HG03060 (cell line): ENCODE measurements around the gene PTPRQ.
"Not testable (repeated sequence)": the region's sequence is repeated elsewhere in the genome, so short reads cannot be mapped to it uniquely, and the experiment has no call there.

Source experiments
- ATAC-seq: cut with Tn5 transposase; IDR thresholded peaks from one replicate; pipeline ENCODE4 v1.9.1; 2021; ENCODE audit warnings: low read depth, moderate number of reproducible peaks; ENCODE audit not compliant: unreplicated experiment

The PTPRQ gene

GRCh38 chr12:80625051-80625450, 181.0 kb downstream of the PTPRQ start:
- ATAC-seq = no peak

- no peak for ATAC-seq
Measured at GRCh38 chr12:80625901-80626300, 181.9 kb downstream of the PTPRQ start.

- no peak for ATAC-seq
Measured at GRCh38 chr12:80627782-80628181, 183.7 kb downstream of the PTPRQ start.

GRCh38 chr12:80632835-80633234, 188.8 kb downstream of the PTPRQ start:
- ATAC-seq = no peak

- ATAC-seq = no peak
Measured at GRCh38 chr12:80634903-80635302, 190.9 kb downstream of the PTPRQ start.

GRCh38 chr12:80636832-80637231, 192.8 kb downstream of the PTPRQ start:
- no peak for ATAC-seq

GRCh38 chr12:80641936-80642335, 197.9 kb downstream of the PTPRQ start:
- no peak for ATAC-seq

GRCh38 chr12:80643961-80644360, 199.9 kb downstream of the PTPRQ start:
- ATAC-seq = no peak

GRCh38 chr12:80648881-80649280, 204.8 kb downstream of the PTPRQ start:
- no peak for ATAC-seq

GRCh38 chr12:80655751-80656150, 211.7 kb downstream of the PTPRQ start:
- no peak for ATAC-seq

GRCh38 chr12:80659512-80660063, 215.6 kb downstream of the PTPRQ start:
- no peak for ATAC-seq

- no peak for ATAC-seq
Measured at GRCh38 chr12:80662586-80662985, 218.6 kb downstream of the PTPRQ start.

- ATAC-seq = no peak
Measured at GRCh38 chr12:80670214-80670613, 226.2 kb downstream of the PTPRQ start.

- not testable (repeated sequence) for ATAC-seq
Measured at GRCh38 chr12:80676042-80676636, 232.1 kb downstream of the PTPRQ start.

GRCh38 chr12:80676856-80677255, 232.8 kb downstream of the PTPRQ start:
- no peak for ATAC-seq

- ATAC-seq = no peak
Measured at GRCh38 chr12:80677994-80678393, 234.0 kb downstream of the PTPRQ start.

- ATAC-seq = no peak
Measured at GRCh38 chr12:80679346-80680131, 235.5 kb downstream of the PTPRQ start.

GRCh38 chr12:80681287-80681686, 237.3 kb downstream of the PTPRQ start:
- ATAC-seq = no peak

- no peak for ATAC-seq
Measured at GRCh38 chr12:80681786-80682185, 237.8 kb downstream of the PTPRQ start.

GRCh38 chr12:80684077-80684495, 240.1 kb downstream of the PTPRQ start:
- ATAC-seq = no peak

GRCh38 chr12:80690090-80690489, 246.1 kb downstream of the PTPRQ start:
- no peak for ATAC-seq

GRCh38 chr12:80690513-80690912, 246.5 kb downstream of the PTPRQ start:
- ATAC-seq = no peak
